T-cell (primary cell): ENCODE results near the gene SCFD2. TPM values are rescaled to one million over a fixed set of nuclear protein-coding genes. Genes with fewer than 3 reads are reported as not detected.

Experiments used
- ATAC-seq, 4 experiments: fragments of 200-7000 bp in 3 of 4; fragments of 150-1000 bp in 1 of 4; cut with Tn5 transposase; replicated peaks in 1 of 4; 1 replicate in 3 of 4; 2 replicates in 1 of 4; pipeline ENCODE4 v1.10.0; 2021; ENCODE audit warnings: moderate library complexity in 3 of 4, mild to moderate bottlenecking in 2 of 4, moderate number of reproducible peaks in 1 of 4
- CTCF ChIA-PET, 2 donors: fragments of 300-600 bp; sonication (Branson Sonifier 250); formaldehyde crosslinking; loops; one replicate each; lab custom pipeline; 2022; ENCODE audit warnings: antibody characterized with exemption in 2 of 2; lab: Charles Lee
- POLR2A ChIA-PET, 2 donors: fragments of 300-600 bp; sonication (Branson Sonifier 250); formaldehyde crosslinking; loops; one replicate each; lab custom pipeline; 2022; ENCODE audit warnings: antibody characterized with exemption in 2 of 2; lab: Charles Lee
- DNase-seq, 35 experiments: peaks; one replicate each; pipeline versions ENCODE4 v3.0.0 to v3.0.0-alpha.2; 2013 to 2023
- H3K27ac ChIP-seq: one replicate; pipeline ENCODE4 v1.5.1; 2013; ENCODE audit warnings: low read length
- H3K27me3 ChIP-seq, 2 experiments: replicated peaks in 1 of 2; 1 replicate in 1 of 2; 2 replicates in 1 of 2; pipeline versions ENCODE4 v1.6.1 to v1.7.0; 2013; ENCODE audit warnings: low read length in 1 of 2, mixed read lengths in 1 of 2; ENCODE audit not compliant: control insufficient read depth in 2 of 2, insufficient read depth in 2 of 2; ENCODE audit errors: extremely low read depth in 1 of 2
- H3K36me3 ChIP-seq, 2 donors: 1 replicate in 1 of 2; 2 replicates in 1 of 2; pipeline versions ENCODE4 v1.6.1 to v1.7.0; 2013; ENCODE audit warnings: low read length in 1 of 2; ENCODE audit not compliant: control insufficient read depth in 2 of 2, insufficient read depth in 1 of 2; ENCODE audit errors: extremely low read depth in 1 of 2
- H3K4me1 ChIP-seq, 2 experiments: 1 replicate in 1 of 2; 2 replicates in 1 of 2; pipeline versions ENCODE4 v1.6.1 to v1.7.0; 2013; ENCODE audit warnings: low read length in 2 of 2, mixed read lengths in 1 of 2; ENCODE audit not compliant: insufficient read depth in 2 of 2, control insufficient read depth in 1 of 2; ENCODE audit errors: extremely low read depth in 1 of 2
- H3K4me3 ChIP-seq, 2 donors: 1 replicate in 1 of 2; 2 replicates in 1 of 2; pipeline versions ENCODE4 v1.5.1 to v1.7.0; 2013; ENCODE audit warnings: mild to moderate bottlenecking in 2 of 2, low read length in 1 of 2, moderate library complexity in 1 of 2; ENCODE audit not compliant: control insufficient read depth in 1 of 2; ENCODE audit errors: extremely low read depth in 1 of 2
- H3K9me3 ChIP-seq: 2 replicates; pipeline ENCODE4 v1.7.0; 2013
- H3K27ac Mint-ChIP-seq, 2 donors: one replicate each; pipeline ENCODE4 v1.8.0; 2020 to 2021; ENCODE audit warnings: mild to moderate bottlenecking in 2 of 2, mixed read lengths in 2 of 2
- H3K27me3 Mint-ChIP-seq, 2 donors: one replicate each; pipeline ENCODE4 v1.8.0; 2021 to 2022; ENCODE audit warnings: mixed read lengths in 2 of 2
- H3K36me3 Mint-ChIP-seq: one replicate; pipeline ENCODE4 v1.8.0; 2021; ENCODE audit warnings: mixed read lengths
- H3K4me1 Mint-ChIP-seq, 3 donors: one replicate each; pipeline ENCODE4 v1.8.0; 2020 to 2022; ENCODE audit warnings: mixed read lengths in 3 of 3, mild to moderate bottlenecking in 1 of 3
- H3K4me3 Mint-ChIP-seq, 3 donors: one replicate each; pipeline ENCODE4 v1.8.0; 2020 to 2022; ENCODE audit warnings: mild to moderate bottlenecking in 3 of 3, mixed read lengths in 3 of 3, moderate library complexity in 3 of 3
- H3K9me3 Mint-ChIP-seq, 3 donors: one replicate each; pipeline ENCODE4 v1.8.0; 2020 to 2022; ENCODE audit warnings: mixed read lengths in 3 of 3
- WGBS: methylation state at CpG from one replicate; pipeline ENCODE4 v1.1.5; 2013; ENCODE audit warnings: missing lambda C conversion rate; ENCODE audit not compliant: insufficient coverage; 5-methylcytosine and 5-hydroxymethylcytosine counted together
- total RNA-seq, 35 experiments: library from RNA in 6 of 35; stranded (reverse) in 6 of 35; fragments of 120-200 nt in 1 of 35; gene quantifications; one replicate each; pipeline versions ENCODE4 v1.2.1 to v1.2.4 and lab custom pipeline; 2013 to 2026

The SCFD2 gene
- total RNA-seq, 5 donors from 2014 or later (not counting 1 experiment from before 2014, with no cell fraction given), result 19.0 to 28.9 (median 21.8) TPM

DNA sequence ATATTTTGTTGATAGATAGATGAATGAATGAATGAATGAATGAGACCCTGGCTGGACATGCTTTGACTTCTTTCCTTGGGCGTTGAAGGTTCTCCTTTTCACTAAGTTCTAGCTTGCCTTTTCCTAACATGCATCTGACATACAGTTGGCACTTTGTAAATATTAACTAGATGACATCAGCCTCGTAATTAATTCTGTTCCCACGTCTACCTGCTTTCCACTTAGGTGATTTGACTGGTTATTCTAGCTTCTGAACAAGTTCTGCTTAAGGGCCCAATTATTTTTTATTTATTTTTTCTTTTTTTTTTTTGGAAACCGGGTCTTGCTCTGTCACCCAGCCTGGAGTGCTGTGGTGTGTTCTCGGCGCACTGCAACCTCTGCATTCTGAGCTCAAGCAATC, 517.6 kb downstream of the SCFD2 start:
- no peak for ATAC-seq
- no peaks in the 10 kb centered on the region for H3K9me3 Mint-ChIP-seq
- CTCF ChIA-PET, result no interaction called here
- Histone ChIP-seq H3K27ac (no peak overlapping the region), H3K4me3 (no peak overlapping the region), H3K9me3 (no peaks in the 10 kb centered on the region), H3K27me3 (peaks cover 0 to 4% of the 10 kb centered on the region in 2 experiments), H3K36me3 (no peaks in the 10 kb centered on the region), H3K4me1 (no peaks in the 10 kb centered on the region)
- DNase-seq, result no peak
- peaks cover 0 to 4% (median 0%) of the 10 kb centered on the region in 3 donors for H3K4me1 Mint-ChIP-seq
- H3K27me3 Mint-ChIP-seq, result peaks cover 0 to 11% of the 10 kb centered on the region in 2 donors
- POLR2A ChIA-PET, result interaction anchor here in 1 of 2 donors (0.8 kb wide), 1 partner anchor 20 kb away, joined by 6 read pairs; no protein-coding TSS in a partner anchor
- WGBS, result 100% methylated on average over 2 of the region's 6 CpGs
- no peaks in the 10 kb centered on the region for H3K36me3 Mint-ChIP-seq
- H3K4me3 Mint-ChIP-seq, result no peak overlapping the region
- no peak overlapping the region for H3K27ac Mint-ChIP-seq

DNA sequence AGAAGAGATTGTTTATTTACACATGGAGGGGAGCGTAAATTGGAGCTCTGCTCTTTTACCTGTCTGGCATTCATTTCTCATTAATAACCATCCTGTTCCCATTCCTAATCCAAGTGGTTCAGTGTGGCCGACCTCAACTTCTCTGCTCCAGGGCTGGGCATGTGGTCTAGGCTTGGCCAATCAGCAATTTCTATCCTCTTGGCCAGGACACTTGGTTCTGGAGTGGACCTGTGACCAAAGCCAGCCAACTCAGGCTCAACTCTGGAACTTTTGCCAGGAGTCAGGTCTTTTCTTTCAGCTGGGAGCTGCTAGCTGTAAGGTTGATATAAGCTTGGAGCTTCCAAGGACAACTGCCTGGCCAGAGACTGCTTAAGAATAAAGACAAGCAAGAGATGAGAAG, 519.4 kb downstream of the SCFD2 start:
- Mint-ChIP-seq H3K36me3 (no peaks in the 10 kb centered on the region), H3K27me3 (peaks cover 0 to 1% of the 10 kb centered on the region in 2 donors), H3K4me3 (no peak overlapping the region), H3K27ac (no peak overlapping the region), H3K4me1 (peaks cover 0 to 4% (median 0%) of the 10 kb centered on the region in 3 donors), H3K9me3 (no peaks in the 10 kb centered on the region)
- ATAC-seq (no peak), DNase-seq (no peak)
- Histone ChIP-seq H3K4me3 (no peak overlapping the region), H3K27me3 (peaks cover 0 to 2% of the 10 kb centered on the region in 2 experiments), H3K27ac (no peak overlapping the region), H3K9me3 (no peaks in the 10 kb centered on the region), H3K4me1 (no peaks in the 10 kb centered on the region), H3K36me3 (no peaks in the 10 kb centered on the region)
- ChIA-PET POLR2A (no interaction called here), CTCF (interaction anchor here in 1 of 2 donors (0.6 kb wide), 1 partner anchor 63 kb away, joined by 3 read pairs; no protein-coding TSS in a partner anchor)
- 71% methylated on average over 1 of the region's 2 CpGs for WGBS

DNA sequence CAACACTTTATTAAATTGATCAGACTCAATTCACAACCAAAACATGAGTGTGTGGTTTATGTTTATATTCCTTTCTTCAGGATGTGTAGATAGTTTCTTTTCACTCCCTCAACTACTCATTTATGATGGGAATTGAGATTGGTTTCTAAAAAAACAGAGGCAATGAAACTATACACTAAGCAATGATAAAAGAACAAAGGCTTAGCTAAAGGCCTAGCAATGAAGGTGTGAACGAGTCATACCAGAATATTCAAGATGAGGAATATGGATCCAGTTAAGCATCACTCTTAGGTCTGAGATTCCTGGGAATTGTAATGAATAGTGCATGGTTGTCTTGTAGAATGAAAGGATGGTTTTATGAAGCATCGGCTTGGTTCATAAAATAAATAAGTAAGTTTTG, 521.3 kb downstream of the SCFD2 start:
- no peaks in the 10 kb centered on the region for H3K36me3 ChIP-seq
- POLR2A ChIA-PET, result no interaction called here
- no peak overlapping the region for H3K27ac ChIP-seq
- Mint-ChIP-seq H3K36me3 (no peaks in the 10 kb centered on the region), H3K9me3 (no peaks in the 10 kb centered on the region), H3K4me3 (no peak overlapping the region), H3K27me3 (no peaks in the 10 kb centered on the region), H3K27ac (no peak overlapping the region), H3K4me1 (peaks cover 0 to 4% (median 0%) of the 10 kb centered on the region in 3 donors)
- no peaks in the 10 kb centered on the region for H3K4me1 ChIP-seq
- DNase-seq (no peak), ATAC-seq (no peak)
- H3K27me3 ChIP-seq, result peaks cover 0 to 2% of the 10 kb centered on the region in 2 experiments
- H3K4me3 ChIP-seq, result no peak overlapping the region
- CTCF ChIA-PET, result no interaction called here
- H3K9me3 ChIP-seq, result no peaks in the 10 kb centered on the region
- WGBS, result 81% methylated on average over 2 of the region's 2 CpGs

DNA sequence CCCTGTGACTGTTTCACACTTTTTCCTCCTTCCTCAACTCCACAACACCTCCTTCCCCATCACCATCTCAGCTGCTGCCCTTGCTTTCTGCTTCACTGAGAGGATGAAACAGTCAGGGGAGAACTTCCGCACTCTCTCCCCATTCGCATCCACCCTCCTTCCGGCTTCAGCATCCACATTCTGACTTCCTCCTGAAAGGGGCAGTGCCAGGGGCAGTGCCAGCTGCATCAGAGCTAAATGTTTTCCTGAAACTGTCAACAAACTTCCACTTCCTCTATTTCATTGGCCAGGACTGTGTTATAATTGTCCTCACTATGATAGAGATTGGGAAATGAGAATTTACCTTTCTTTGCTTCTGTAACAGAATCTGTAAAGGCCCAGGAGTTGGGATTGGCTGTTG, 521.9 kb downstream of the SCFD2 start:
- peaks cover 0 to 4% of the 10 kb centered on the region in 2 donors for H3K27me3 Mint-ChIP-seq
- no peak for ATAC-seq
- H3K9me3 Mint-ChIP-seq, result no peaks in the 10 kb centered on the region
- no peak overlapping the region for H3K27ac ChIP-seq
- peaks cover 0 to 2% of the 10 kb centered on the region in 2 experiments for H3K27me3 ChIP-seq
- WGBS, result no CpG with 5 or more reads among the region's 3 CpGs
- no peak overlapping the region for H3K27ac Mint-ChIP-seq
- POLR2A ChIA-PET, result no interaction called here
- H3K4me1 Mint-ChIP-seq, result peaks cover 0 to 4% (median 0%) of the 10 kb centered on the region in 3 donors
- H3K4me1 ChIP-seq, result no peaks in the 10 kb centered on the region
- CTCF ChIA-PET, result no interaction called here
- H3K36me3 ChIP-seq, result no peaks in the 10 kb centered on the region
- no peak for DNase-seq
- H3K4me3 Mint-ChIP-seq, result no peak overlapping the region
- no peaks in the 10 kb centered on the region for H3K9me3 ChIP-seq
- no peaks in the 10 kb centered on the region for H3K36me3 Mint-ChIP-seq
- H3K4me3 ChIP-seq, result no peak overlapping the region

DNA sequence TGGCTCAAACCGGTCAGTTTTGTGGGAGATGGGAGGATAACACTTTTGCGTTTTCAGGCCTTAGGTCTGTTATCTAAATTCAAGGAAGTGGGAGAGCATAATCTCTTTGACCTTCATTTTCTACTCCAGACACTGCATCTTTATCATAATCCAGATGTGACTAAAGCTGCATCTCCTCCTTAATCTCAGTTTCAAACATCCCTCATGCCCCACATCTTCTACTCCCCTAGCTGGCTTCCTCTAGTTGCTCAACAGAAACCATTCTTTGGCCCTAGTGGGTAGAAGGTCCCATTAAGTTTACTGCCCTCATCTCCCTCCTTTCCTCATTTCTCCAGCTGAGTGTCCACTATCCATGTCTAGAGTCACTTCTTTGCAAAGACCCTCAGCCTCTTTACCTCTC, 522.5 kb downstream of the SCFD2 start:
- H3K27ac Mint-ChIP-seq, result no peak overlapping the region
- H3K4me1 Mint-ChIP-seq, result peaks cover 0 to 4% (median 0%) of the 10 kb centered on the region in 3 donors

DNA sequence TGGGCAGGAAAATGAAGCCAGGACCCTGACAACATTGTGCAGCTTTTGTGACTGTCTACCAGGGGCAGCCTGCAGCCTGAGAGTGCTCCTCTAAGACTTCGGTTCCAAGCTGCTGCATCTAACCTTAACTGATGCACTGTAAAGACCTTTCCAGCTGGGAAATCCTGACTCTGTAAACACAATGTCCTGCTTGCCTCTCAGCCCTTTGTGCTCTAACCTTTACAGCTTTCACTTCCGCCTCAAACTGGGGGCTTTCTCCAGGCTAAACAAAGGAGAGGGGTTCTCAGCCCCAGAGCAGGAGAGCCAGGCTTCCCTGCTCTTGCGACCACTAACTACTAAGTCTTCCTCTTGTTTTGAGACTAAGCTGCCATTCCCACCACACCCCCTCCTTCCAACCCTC, 523.1 kb downstream of the SCFD2 start:
- CTCF ChIA-PET, result no interaction called here
- H3K36me3 Mint-ChIP-seq, result no peaks in the 10 kb centered on the region
- 92% methylated on average over 3 of the region's 3 CpGs for WGBS
- no peak overlapping the region for H3K4me3 Mint-ChIP-seq
- H3K27me3 ChIP-seq, result peaks cover 0 to 2% of the 10 kb centered on the region in 2 experiments
- POLR2A ChIA-PET, result no interaction called here
- DNase-seq (no peak), ATAC-seq (no peak)
- H3K36me3 ChIP-seq, result no peaks in the 10 kb centered on the region
- no peaks in the 10 kb centered on the region for H3K9me3 Mint-ChIP-seq
- H3K27ac Mint-ChIP-seq, result no peak overlapping the region
- no peak overlapping the region for H3K4me3 ChIP-seq
- peaks cover 0 to 5% of the 10 kb centered on the region in 2 donors for H3K27me3 Mint-ChIP-seq
- H3K4me1 Mint-ChIP-seq, result peaks cover 0 to 4% (median 0%) of the 10 kb centered on the region in 3 donors
- H3K4me1 ChIP-seq, result no peaks in the 10 kb centered on the region
- H3K9me3 ChIP-seq, result no peaks in the 10 kb centered on the region
- no peak overlapping the region for H3K27ac ChIP-seq

More for the DNA sequence above, 522.5 kb downstream of the SCFD2 start:
- WGBS, result no CpG with 5 or more reads among the region's 2 CpGs
- no peak overlapping the region for H3K27ac ChIP-seq
- Mint-ChIP-seq H3K36me3 (no peaks in the 10 kb centered on the region), H3K4me3 (no peak overlapping the region), H3K9me3 (no peaks in the 10 kb centered on the region), H3K27me3 (peaks cover 0 to 5% of the 10 kb centered on the region in 2 donors)
- H3K9me3 ChIP-seq, result no peaks in the 10 kb centered on the region
- no peaks in the 10 kb centered on the region for H3K36me3 ChIP-seq
- H3K4me3 ChIP-seq, result no peak overlapping the region
- no peaks in the 10 kb centered on the region for H3K4me1 ChIP-seq
- POLR2A ChIA-PET, result no interaction called here
- H3K27me3 ChIP-seq, result peaks cover 0 to 2% of the 10 kb centered on the region in 2 experiments
- ATAC-seq (no peak), DNase-seq (no peak)
- CTCF ChIA-PET, result no interaction called here
